SK-N-SH treated with all-trans-retinoic acid at 6 μM for 48 hours (cell line): ENCODE data around the gene OR10J5.

Source experiments
- ATAC-seq: fragments of 200-7000 bp; cut with Tn5 transposase; 3 replicates; pipeline ENCODE4 v1.9.1; 2020; ENCODE audit warnings: mild to moderate bottlenecking, moderate library complexity
- BACH2 ChIP-seq: fragments of 250-450 bp; sonication (Bioruptor Pico); IDR thresholded peaks from 2 replicates; pipeline ENCODE4 v1.9.0; 2021; ENCODE audit warnings: mild to moderate bottlenecking, borderline replicate concordance
- CREB5 ChIP-seq: fragments of 250-450 bp; sonication (Bioruptor Pico); IDR thresholded peaks from 2 replicates; pipeline ENCODE4 v1.5.1; 2020; ENCODE audit warnings: low read depth, mild to moderate bottlenecking, moderate library complexity
- CSDC2 ChIP-seq: fragments of 250-450 bp; sonication (Bioruptor Pico); IDR thresholded peaks from 2 replicates; pipeline ENCODE4 v1.5.0; 2020; ENCODE audit warnings: mild to moderate bottlenecking, moderate library complexity
- GLIS3 ChIP-seq: fragments of 250-450 bp; sonication (Bioruptor Pico); IDR thresholded peaks from 2 replicates; pipeline ENCODE4 v1.5.0; 2020; ENCODE audit warnings: mild to moderate bottlenecking, moderate library complexity
- ISL1 ChIP-seq: fragments of 250-450 bp; sonication (Bioruptor Pico); IDR thresholded peaks from 2 replicates; pipeline ENCODE4 v2.1.2; 2022; ENCODE audit warnings: mild to moderate bottlenecking, moderate library complexity
- OSR1 ChIP-seq: fragments of 250-450 bp; sonication (Bioruptor Pico); IDR thresholded peaks from 2 replicates; pipeline ENCODE4 v1.8.0; 2022; ENCODE audit warnings: moderate library complexity, mild to moderate bottlenecking, inconsistent platforms
- PATZ1 ChIP-seq: fragments of 250-450 bp; sonication (Bioruptor Pico); IDR thresholded peaks from 2 replicates; pipeline ENCODE4 v1.8.0; 2020; ENCODE audit warnings: mild to moderate bottlenecking, moderate library complexity, borderline replicate concordance
- POU6F1 ChIP-seq: fragments of 250-450 bp; sonication (Bioruptor Pico); IDR thresholded peaks from 2 replicates; pipeline ENCODE4 v1.8.0; 2021; ENCODE audit warnings: low read depth, mild to moderate bottlenecking, moderate library complexity, borderline replicate concordance
- PPARA ChIP-seq: fragments of 250-450 bp; sonication (Bioruptor Pico); IDR thresholded peaks from 2 replicates; pipeline ENCODE4 v1.5.0; 2020; ENCODE audit warnings: mild to moderate bottlenecking, borderline replicate concordance
- RARB ChIP-seq: fragments of 250-450 bp; sonication (Bioruptor Pico); IDR thresholded peaks from 2 replicates; pipeline ENCODE4 v1.8.0; 2021; ENCODE audit warnings: mild to moderate bottlenecking, moderate library complexity
- SNAI2 ChIP-seq: fragments of 250-450 bp; sonication (Bioruptor Pico); IDR thresholded peaks from 2 replicates; pipeline ENCODE4 v1.5.0; 2020; ENCODE audit warnings: mild to moderate bottlenecking, moderate library complexity
- TCF4 ChIP-seq: fragments of 250-450 bp; sonication (Bioruptor Pico); IDR thresholded peaks from 2 replicates; pipeline ENCODE4 v1.8.0; 2021; ENCODE audit warnings: mild to moderate bottlenecking, moderate library complexity, borderline replicate concordance
- TOX ChIP-seq: fragments of 250-450 bp; sonication (Bioruptor Pico); IDR thresholded peaks from 2 replicates; pipeline ENCODE4 v1.8.0; 2021; ENCODE audit warnings: mild to moderate bottlenecking, moderate library complexity, borderline replicate concordance
- TSHZ2 ChIP-seq: fragments of 250-450 bp; sonication (Bioruptor Pico); IDR thresholded peaks from 2 replicates; pipeline ENCODE4 v1.5.0; 2020; ENCODE audit warnings: mild to moderate bottlenecking, moderate library complexity
- ZFP3 ChIP-seq: fragments of 250-450 bp; sonication (Bioruptor Pico); IDR thresholded peaks from 2 replicates; pipeline ENCODE4 v1.5.0; 2020; ENCODE audit warnings: mild to moderate bottlenecking, moderate library complexity
- ZFP30 ChIP-seq: fragments of 450-650 bp; formaldehyde crosslinking; IDR thresholded peaks from 2 replicates; pipeline ENCODE4 v1.5.0; 2022; ENCODE audit warnings: mild to moderate bottlenecking, moderate library complexity
- ZNF565 ChIP-seq: fragments of 450-650 bp; formaldehyde crosslinking; conservative IDR thresholded peaks from 2 replicates; pipeline ENCODE4 v1.5.0; 2020; ENCODE audit warnings: low read depth, mild to moderate bottlenecking, moderate library complexity
- ZNF8 ChIP-seq: fragments of 450-650 bp; formaldehyde crosslinking; IDR thresholded peaks from 2 replicates; pipeline ENCODE4 v1.5.0; 2020; ENCODE audit warnings: mild to moderate bottlenecking, moderate library complexity

OR10J5 gene

GRCh38 chr1:159577446-159577845 is 41.6 kb upstream of the OR10J5 start:
- no peak for ATAC-seq
- TF ChIP-seq TSHZ2 (CRISPR knock-in tag) = no peak
- no peak for TF ChIP-seq ZFP3 (CRISPR knock-in tag)
- TF ChIP-seq OSR1 (CRISPR knock-in tag) = no peak
- no peak for TF ChIP-seq TOX
- TF ChIP-seq BACH2 (CRISPR knock-in tag) = no peak
- no peak for TF ChIP-seq CREB5 (CRISPR knock-in tag)
- TF ChIP-seq POU6F1 (CRISPR knock-in tag) = no peak
- TF ChIP-seq CSDC2 (CRISPR knock-in tag) = no peak
- TF ChIP-seq GLIS3 = no peak

GRCh38 chr1:159562680-159563079 is 26.9 kb upstream of the OR10J5 start:
- TF ChIP-seq TCF4 (CRISPR knock-in tag) (no peak), PATZ1 (no peak), CREB5 (CRISPR knock-in tag) (no peak), ZFP30 (CRISPR knock-in tag) (no peak), CSDC2 (CRISPR knock-in tag) (no peak), OSR1 (CRISPR knock-in tag) (no peak), ISL1 (CRISPR knock-in tag) (no peak), PPARA (CRISPR knock-in tag) (no peak), BACH2 (CRISPR knock-in tag) (no peak), ZFP3 (CRISPR knock-in tag) (no peak), TOX (no peak), RARB (CRISPR knock-in tag) (no peak), POU6F1 (CRISPR knock-in tag) (no peak)
- TF ChIP-seq, all 23 proteins: peak for 0
- ATAC-seq = no peak

- no peak for ATAC-seq
- no peak for TF ChIP-seq TCF4 (CRISPR knock-in tag)
- TF ChIP-seq BACH2 (CRISPR knock-in tag) = no peak
- TF ChIP-seq TSHZ2 (CRISPR knock-in tag) = no peak
- no peak for TF ChIP-seq ZNF8
- no peak for TF ChIP-seq ZNF565 (CRISPR knock-in tag)
- no peak for TF ChIP-seq SNAI2 (CRISPR knock-in tag)
- TF ChIP-seq, all 23 proteins: peak for 0
These were observed 25.7 kb upstream of the OR10J5 start for GRCh38 chr1:159561497-159561896.
